ENCODE results near the gene JUNB. TPM values are rescaled to one million over a fixed set of nuclear protein-coding genes. Genes with fewer than 3 reads are reported as not detected.
A peak's percentile ranks its signal among the peaks of the same experiment; 100 is the strongest.
"Not testable (repeated sequence)": the region's sequence is repeated elsewhere in the genome, so short reads cannot be mapped to it uniquely, and the experiment has no call there.

The JUNB gene
- total RNA-seq, 1 donor from 2014 or later = 151 TPM

DNA sequence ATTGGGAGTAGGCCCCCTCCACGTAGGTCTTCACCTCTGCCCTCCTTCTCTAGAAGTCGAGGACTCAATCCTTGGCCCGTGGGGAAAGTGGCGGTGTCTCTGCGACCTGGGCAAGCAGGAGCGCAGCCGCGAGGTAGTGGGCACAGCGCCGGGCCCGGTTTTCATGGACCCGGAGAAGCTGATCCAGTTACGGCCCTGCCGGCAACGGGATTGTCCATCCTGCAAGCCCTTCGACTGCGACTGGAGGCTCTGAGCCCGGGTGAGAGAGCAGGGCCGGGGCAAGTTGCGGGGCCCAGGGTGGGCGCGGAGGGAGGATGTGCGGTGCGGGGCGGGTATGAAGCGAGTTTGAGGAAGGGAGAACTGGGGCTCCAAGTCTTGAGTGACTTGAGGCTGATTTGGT, 12.8 kb downstream of the JUNB start:
- no peak for DNase-seq

GRCh38 chr19:12806242-12807081, 15.2 kb downstream of the JUNB start, which contains the start of gene RNASEH2A:
TSS of gene RNASEH2A (plus strand) at chr19:12806584. CDS start at chr19:12806674, 90 bp downstream.
- peak; percentile 88 for DNase-seq

- DNase-seq = no peak
Measured at GRCh38 chr19:12815088-12815487, 23.8 kb downstream of the JUNB start.

GRCh38 chr19:12817188-12817587, 25.9 kb downstream of the JUNB start:
- DNase-seq = not testable (repeated sequence)

GRCh38 chr19:12817810-12818209, 26.5 kb downstream of the JUNB start:
- not testable (repeated sequence) for DNase-seq

DNA sequence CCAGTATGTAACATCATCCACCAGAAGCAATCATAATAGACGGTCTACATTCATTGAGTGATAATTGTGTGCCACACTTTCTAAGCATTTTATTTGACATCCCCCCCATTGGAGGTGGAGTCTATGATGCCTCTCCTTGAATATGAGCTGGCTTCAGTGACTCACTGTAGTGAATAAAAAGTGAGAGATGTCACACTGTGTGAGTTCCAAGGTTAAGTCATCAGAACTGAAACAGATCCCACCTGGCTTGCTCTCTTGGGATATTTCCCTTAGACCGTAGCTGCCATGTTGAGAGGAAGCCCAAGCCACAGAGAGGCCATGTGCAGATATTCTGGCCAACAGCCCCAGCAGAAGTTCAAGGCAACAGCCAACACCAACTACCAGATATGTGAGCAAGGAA, 30.5 kb downstream of the JUNB start:
- no peak for DNase-seq

GRCh38 chr19:12825254-12826131, 34.2 kb downstream of the JUNB start:
- DNase-seq = no peak

DNA sequence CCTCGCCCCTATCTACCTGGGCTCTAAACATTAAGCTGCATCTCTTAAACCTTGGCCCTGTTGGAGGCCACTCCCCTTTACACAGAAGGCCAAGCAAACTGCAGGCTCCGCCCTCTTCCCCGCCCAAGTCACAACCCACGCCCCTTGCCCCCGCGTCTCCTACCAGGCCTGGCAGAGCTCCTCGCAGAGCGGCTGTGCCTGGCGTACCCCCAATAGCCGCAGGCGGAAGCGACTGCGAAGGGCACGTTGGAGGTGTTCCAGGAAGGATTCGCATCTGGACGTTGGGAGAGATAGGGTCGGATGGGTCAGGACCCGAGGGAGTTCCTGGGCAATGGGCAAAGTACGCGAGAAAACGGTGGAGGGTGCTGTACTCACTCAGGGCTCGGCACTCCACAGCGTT, 37.2 kb downstream of the JUNB start:
- no peak for DNase-seq

- no peak for DNase-seq
Measured at GRCh38 chr19:12833418-12833737, 42.1 kb downstream of the JUNB start.

DNA sequence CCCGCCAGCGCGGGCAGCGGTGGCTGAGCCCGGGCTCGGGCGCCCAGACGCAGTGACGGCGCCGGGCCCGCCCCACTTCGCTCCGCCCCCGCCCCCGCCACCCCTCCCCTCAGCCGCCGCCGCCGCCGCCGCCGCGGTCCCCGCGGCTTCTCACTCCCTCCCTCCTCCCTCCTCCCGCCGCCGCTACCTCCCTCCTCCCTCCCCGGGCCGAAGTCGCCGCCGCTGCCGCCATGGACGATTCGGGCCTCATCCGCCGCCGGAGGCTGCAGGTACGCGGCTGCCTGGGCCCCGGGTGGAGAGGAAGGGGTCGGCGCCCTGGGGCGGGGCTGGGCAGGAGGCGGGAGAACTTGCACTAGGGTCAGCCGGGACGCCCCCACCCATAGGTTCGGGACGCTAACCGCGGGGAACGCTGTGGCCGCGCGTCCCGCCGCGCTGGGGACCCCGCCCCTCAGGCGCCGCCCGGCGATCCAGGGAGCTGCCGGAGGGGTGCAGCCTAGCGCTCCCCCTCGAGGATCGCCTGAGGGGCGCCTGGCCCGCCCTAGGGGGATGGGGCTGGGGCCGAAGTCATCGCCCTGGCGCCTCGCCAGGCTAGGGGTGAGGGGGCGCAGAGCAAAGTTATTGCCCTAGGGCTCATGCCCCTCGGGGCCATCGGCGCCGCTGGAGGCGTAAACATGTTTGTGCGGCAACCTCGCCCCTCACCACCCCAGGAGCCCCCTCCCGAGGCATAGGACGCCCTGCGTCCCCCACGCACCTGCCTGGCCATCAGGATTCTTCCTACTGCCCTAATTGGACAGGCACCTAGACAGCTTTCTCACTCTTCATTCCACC, 42.7 kb downstream of the JUNB start:
- no peak for DNase-seq

GRCh38 chr19:12834566-12834943, 43.3 kb downstream of the JUNB start, which contains the start of gene RTBDN:
TSS of gene RTBDN (minus strand) at chr19:12834579. CDS start at chr19:12829979, 4,600 bp downstream.
- DNase-seq = no peak

GRCh38 chr19:12834976-12835757, 43.9 kb downstream of the JUNB start:
- no peak for DNase-seq

DNA sequence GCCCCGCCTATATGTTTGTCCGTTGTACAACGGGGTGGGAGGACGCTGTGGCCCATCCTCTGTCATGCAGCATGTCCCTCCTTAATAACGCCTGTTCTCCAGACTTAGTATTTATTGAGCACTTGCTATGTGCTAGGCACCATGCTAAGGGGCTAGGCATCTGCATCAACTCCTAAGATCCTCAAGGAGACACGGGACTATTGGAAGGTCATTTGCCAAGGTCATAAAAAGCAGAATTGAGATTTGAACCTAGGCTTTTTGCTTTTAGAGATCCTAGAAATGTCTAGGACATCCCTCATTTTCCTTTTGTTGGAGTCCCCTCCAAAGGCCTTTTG, 45.2 kb downstream of the JUNB start:
- DNase-seq = no peak

- no peak for DNase-seq
Measured at GRCh38 chr19:12837225-12837624, 45.9 kb downstream of the JUNB start.

- no peak for DNase-seq
Measured at GRCh38 chr19:12838182-12838885, 47.0 kb downstream of the JUNB start, which contains the start of gene MAST1. TSS of gene MAST1 (plus strand) at chr19:12838515. CDS start at chr19:12838573, 58 bp downstream.

DNA sequence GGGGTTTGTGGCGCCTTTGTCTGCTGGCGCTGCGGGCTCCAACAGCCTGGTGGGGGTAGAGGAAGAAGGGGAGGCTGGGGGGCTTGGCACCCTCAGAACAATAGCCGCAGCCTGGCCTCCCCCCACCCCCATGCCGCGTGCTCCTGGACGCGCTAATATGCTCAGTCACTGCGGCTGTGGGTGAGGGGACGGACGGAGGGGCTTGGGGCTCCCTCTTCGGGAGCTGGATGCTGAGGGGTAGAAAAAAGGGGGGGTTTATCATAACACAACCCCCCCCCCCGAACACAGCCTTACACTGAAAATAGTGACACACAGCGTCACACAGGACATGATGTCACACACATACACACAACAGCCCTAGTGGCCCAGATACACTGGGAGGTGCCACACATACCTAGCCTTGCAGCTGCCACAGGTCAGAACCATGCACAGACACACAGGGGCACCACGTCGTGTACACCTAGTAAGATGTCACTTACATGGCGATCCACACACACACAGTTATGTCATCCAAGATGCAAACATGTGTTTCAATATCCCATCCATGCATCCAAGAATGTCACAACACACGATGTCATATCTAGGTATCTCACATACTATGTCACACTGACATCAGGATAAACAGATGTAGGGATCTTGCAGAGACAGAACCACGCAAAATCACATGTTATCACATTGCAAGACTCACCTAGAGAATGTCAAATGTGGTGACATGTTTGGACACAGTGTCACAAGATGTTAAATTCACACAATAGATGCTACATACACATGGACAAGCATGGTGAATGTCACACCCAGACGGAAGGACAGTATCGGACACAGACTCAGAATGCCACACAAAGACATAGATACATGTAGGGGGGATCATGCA, 47.8 kb downstream of the JUNB start:
- DNase-seq = no peak

DNA sequence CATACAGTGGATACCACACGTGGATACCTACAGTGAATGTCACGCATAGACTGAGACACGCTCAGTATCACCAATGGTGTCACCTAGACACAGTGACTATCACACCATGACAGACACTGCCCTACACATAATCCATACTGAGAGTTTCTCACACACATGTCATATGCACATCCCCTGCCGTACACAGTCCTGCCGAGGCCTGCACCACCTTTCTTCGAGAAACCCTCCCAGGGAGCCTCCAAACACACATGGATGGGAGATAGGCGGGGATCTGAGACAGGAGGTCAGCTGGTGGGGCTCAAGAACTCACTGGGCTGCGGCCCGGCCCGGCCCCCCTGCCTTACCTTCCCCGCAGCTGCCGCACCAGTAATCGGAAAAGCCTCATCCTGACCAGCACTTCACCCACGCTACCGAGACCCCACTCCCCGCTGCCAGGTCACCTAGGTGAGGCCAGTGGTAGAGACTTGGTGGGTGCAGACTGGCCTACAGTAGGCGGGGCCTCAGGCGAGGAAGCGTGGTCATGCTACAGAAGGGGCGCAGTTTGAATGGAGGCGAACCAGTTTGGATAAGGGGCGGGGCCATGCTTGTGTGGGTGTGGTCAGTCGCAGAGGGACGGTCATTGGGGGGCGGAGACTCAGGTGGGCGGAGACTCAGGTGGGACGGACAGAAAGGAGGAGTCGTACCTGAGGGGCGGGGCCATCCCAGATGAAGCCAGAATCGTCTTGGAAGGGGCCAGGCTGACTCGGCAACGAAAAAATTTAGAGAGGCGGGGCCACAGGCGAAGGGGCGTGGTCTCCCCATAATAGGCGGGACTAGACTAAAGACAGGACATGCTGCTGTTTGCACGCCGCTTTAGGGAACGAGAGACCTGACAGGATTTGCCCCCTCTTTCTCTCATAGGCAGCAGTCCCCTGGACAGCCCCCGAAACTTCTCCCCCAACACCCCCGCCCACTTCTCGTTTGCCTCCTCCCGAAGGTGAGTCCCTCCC, 49.1 kb downstream of the JUNB start:
- DNase-seq = no peak

DNA sequence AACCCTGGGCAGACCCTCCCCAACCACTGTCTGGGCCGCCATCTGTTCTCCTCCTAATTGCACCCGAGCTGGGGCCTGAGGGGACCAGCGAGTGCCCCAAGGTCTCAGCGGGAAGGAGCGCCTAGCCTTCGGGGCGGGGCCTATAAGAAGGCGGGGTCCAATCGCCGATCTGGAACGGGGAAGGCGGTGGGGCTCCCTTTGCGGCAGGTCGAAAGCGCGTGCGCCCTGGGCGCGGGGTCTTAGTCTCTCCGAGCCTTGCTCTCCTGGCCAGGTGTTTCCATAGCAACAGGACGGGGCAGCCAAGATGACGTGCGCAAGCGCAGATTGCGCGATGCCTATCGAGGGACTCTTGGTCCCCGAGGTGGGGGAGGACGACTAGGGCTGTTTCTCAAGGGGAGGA, 49.8 kb downstream of the JUNB start:
- DNase-seq = no peak

- no peak for DNase-seq
Measured at GRCh38 chr19:12842511-12842910, 51.2 kb downstream of the JUNB start.
